ENCODE measurements around the gene ZSCAN2. TPM values are rescaled to one million over a fixed set of nuclear protein-coding genes. Genes with fewer than 3 reads are reported as not detected.

ZSCAN2 gene
- polyA plus RNA-seq, 4 donors = 28.5 to 30.8 (median 30.4) TPM

- DNase-seq (ENCODE audit: low read depth in 4 of 4, low spot score in 2 of 4) = no peak
These were observed 3.5 kb upstream of the ZSCAN2 start for GRCh38 chr15:84597296-84597695.

- no peak for DNase-seq (ENCODE audit: low read depth in 4 of 4, low spot score in 2 of 4)
These were observed 2.6 kb upstream of the ZSCAN2 start for GRCh38 chr15:84598250-84598649.

GRCh38 chr15:84598993-84599392, 1.8 kb upstream of the ZSCAN2 start:
- no peak for DNase-seq (ENCODE audit: low read depth in 4 of 4, low spot score in 2 of 4)

GRCh38 chr15:84599906-84600305, 903 bp upstream of the ZSCAN2 start:
- DNase-seq (ENCODE audit: low read depth in 4 of 4, low spot score in 2 of 4) = no peak

- DNase-seq (ENCODE audit: low read depth in 4 of 4, low spot score in 2 of 4) = peak in 1 of 4 donors; percentile 70
These were observed 500 bp upstream of the ZSCAN2 start for GRCh38 chr15:84600331-84600686.

- DNase-seq (ENCODE audit: low read depth in 4 of 4, low spot score in 2 of 4) = no peak
These were observed 688 bp downstream of the ZSCAN2 start for GRCh38 chr15:84601555-84601838.

GRCh38 chr15:84603630-84604379, 3.0 kb downstream of the ZSCAN2 start:
- no peak for DNase-seq (ENCODE audit: low read depth in 4 of 4, low spot score in 2 of 4)

GRCh38 chr15:84604826-84605553, 4.2 kb downstream of the ZSCAN2 start:
- DNase-seq (ENCODE audit: low read depth in 4 of 4, low spot score in 2 of 4) = no peak

GRCh38 chr15:84605554-84605882, 4.7 kb downstream of the ZSCAN2 start:
- no peak for DNase-seq (ENCODE audit: low read depth in 4 of 4, low spot score in 2 of 4)

- no peak for DNase-seq (ENCODE audit: low read depth in 4 of 4, low spot score in 2 of 4)
These were observed 5.9 kb downstream of the ZSCAN2 start for GRCh38 chr15:84606653-84607120.

GRCh38 chr15:84608707-84609284, 8.0 kb downstream of the ZSCAN2 start:
- DNase-seq (ENCODE audit: low read depth in 4 of 4, low spot score in 2 of 4) = no peak

- no peak for DNase-seq (ENCODE audit: low read depth in 4 of 4, low spot score in 2 of 4)
These were observed 9.2 kb downstream of the ZSCAN2 start for GRCh38 chr15:84609818-84610525.

- DNase-seq (ENCODE audit: low read depth in 4 of 4, low spot score in 2 of 4) = no peak
These were observed 10.8 kb downstream of the ZSCAN2 start for GRCh38 chr15:84611631-84612030.

- no peak for DNase-seq (ENCODE audit: low read depth in 4 of 4, low spot score in 2 of 4)
These were observed 15.4 kb downstream of the ZSCAN2 start for GRCh38 chr15:84616235-84616634.

- no peak for DNase-seq (ENCODE audit: low read depth in 4 of 4, low spot score in 2 of 4)
These were observed 19.8 kb downstream of the ZSCAN2 start for GRCh38 chr15:84620626-84621025.

GRCh38 chr15:84621358-84621979, 20.7 kb downstream of the ZSCAN2 start:
- DNase-seq (ENCODE audit: low read depth in 4 of 4, low spot score in 2 of 4) = no peak

- DNase-seq (ENCODE audit: low read depth in 4 of 4, low spot score in 2 of 4) = no peak
These were observed 23.6 kb downstream of the ZSCAN2 start for GRCh38 chr15:84624359-84624758.

- DNase-seq (ENCODE audit: low read depth in 4 of 4, low spot score in 2 of 4) = no peak
These were observed 24.3 kb downstream of the ZSCAN2 start for GRCh38 chr15:84625123-84625522.

GRCh38 chr15:84629033-84629432, 28.2 kb downstream of the ZSCAN2 start:
- DNase-seq (ENCODE audit: low read depth in 4 of 4, low spot score in 2 of 4) = no peak

GRCh38 chr15:84631706-84632272, 31.0 kb downstream of the ZSCAN2 start:
- no peak for DNase-seq (ENCODE audit: low read depth in 4 of 4, low spot score in 2 of 4)
